HL-60/S4 treated with retinoic acid at 250 ng/mL for 4 days and 3 days (cell line): ENCODE results near the gene DNAJC7.

ENCODE experiments used
- in situ Hi-C: fragments of 300-500 bp; cut with MboI; formaldehyde crosslinking; loops from 2 replicates; pipeline ENCODE4 v1.7.0; 2022; ENCODE audit warnings: low sequenced_read_pairs

The DNAJC7 gene, protein sequence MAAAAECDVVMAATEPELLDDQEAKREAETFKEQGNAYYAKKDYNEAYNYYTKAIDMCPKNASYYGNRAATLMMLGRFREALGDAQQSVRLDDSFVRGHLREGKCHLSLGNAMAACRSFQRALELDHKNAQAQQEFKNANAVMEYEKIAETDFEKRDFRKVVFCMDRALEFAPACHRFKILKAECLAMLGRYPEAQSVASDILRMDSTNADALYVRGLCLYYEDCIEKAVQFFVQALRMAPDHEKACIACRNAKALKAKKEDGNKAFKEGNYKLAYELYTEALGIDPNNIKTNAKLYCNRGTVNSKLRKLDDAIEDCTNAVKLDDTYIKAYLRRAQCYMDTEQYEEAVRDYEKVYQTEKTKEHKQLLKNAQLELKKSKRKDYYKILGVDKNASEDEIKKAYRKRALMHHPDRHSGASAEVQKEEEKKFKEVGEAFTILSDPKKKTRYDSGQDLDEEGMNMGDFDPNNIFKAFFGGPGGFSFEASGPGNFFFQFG

DNA sequence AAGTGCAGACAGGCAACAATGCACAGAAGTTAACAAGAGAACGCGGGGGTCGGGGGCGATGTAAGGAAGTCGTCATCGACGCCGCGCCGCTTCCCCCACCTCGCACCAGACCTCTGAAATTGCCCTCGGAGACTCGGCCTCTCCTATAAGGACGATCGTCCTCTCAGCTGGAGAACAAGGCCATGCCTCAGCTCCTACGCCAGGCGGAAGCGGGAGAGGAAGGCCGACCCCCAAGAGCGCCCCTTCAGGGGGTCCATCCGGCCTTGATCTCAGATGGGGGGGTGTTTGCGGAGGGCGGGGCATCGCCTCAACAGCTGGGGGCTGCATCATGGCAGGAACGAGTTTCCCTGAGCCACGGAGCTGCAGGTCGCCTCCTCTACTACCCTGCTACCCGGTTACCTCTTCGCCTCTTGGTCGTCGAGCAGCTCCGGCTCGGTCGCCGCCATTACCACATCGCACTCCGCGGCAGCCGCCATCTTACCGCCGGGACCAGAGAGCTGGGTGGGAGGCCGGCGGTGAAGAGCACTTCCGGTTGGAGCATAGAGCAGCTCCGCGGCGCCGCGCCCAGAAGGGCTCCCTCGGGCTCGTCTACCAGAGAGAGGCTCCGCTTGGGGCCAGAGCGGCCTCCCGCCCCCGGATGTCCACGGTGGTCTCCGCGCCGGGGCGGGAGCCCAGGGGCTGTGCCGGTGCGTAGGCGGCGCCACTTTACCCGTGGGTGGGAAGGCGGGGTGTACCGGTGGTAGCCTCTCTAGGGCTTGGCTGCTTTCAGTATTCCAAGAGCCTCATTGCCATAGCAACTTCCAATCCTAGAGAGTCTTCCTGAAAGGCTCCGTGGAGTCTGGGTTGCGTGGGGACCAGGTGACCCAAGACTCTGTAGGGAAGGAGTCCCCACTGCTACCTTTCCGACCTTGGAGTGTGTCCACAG, at the start of gene DNAJC7:
Gene DNAJC7, minus strand, starts transcription at position 499 of the 925 bp plus-strand sequence. Its CDS starts 23 bp downstream, at position 476.
- in situ Hi-C loops, result no loop called here

DNA sequence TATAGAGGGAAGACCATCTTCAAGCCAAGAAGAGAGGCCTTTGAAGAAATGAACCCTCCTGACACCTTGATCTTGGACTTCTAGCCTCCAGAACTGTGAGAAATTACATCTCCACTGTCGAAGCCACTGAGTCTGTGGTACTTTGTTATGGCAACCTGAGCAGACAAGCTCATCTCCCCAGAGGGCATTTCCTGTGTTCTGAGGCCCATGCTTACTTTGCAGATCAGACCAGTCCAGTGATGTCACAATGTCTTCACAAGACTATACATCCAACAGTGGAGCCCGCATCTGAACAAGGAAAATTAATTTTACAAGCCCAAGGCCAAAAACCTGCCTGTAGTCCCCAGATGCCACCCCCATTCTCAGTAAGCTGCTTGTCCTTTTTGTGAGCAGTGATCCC, 48.0 kb upstream of the DNAJC7 start:
- in situ Hi-C loops, result no loop called here

DNA sequence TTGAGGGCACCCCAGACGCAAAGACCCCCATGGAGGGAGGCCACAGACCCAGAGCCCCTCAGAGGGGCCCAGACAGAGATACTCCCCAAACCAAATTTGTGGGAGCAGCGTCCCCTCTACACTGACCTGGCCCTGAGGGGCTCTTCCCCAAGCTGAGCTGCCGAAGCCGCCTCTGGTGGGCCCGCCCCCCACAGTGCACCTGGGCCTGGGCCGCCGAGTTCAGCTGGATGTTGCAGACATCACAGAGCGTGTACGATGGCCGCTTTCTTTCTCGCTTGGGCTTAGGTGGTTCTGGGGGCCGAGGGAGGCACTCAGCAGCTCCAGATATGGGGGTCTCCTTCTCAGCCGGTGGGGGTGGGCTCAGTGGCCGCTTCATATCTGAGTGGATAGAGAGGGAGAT, 45.4 kb upstream of the DNAJC7 start:
- in situ Hi-C loops, result no loop called here

DNA sequence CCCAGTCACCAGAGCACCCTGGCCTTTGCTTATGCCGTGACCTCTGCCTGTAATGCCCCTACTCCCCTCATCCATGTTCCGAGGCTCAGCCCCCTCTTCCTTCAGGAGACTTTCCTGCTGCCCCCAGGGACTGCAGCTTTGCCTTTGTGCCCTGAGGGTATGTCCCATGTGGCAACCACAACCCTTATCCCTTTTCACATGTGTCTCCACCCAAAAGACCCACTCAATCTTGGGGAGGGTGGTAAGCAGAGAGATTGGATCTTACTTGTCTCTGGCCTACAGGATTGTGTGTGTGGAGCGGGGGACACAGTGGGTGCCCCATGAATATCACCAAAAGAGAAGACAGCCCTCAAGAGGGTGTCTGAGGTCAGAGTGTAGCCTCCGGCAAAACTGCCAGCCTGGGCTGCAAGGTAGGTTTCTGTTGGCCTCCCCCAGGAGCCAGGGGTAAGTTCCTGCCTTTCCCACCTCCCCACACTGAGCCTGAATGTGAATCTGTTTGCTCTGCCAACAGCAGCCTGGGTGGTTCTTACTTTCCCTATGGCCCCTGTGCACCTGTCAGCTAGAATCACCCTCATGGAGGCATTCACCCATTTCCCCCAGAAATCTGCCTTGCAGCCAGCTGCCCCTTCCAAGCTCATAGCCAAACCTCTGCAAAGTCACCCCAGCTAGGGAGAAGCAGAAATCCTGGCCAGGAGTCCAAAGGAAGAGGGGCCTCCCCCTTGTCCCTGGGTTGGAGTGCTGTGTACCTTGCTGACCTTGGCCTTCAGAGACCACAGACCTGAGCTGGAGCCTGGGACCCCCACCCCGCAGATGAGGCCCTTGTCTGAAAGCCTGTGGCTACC, 44.6 kb upstream of the DNAJC7 start:
- in situ Hi-C loops, result no loop called here

DNA sequence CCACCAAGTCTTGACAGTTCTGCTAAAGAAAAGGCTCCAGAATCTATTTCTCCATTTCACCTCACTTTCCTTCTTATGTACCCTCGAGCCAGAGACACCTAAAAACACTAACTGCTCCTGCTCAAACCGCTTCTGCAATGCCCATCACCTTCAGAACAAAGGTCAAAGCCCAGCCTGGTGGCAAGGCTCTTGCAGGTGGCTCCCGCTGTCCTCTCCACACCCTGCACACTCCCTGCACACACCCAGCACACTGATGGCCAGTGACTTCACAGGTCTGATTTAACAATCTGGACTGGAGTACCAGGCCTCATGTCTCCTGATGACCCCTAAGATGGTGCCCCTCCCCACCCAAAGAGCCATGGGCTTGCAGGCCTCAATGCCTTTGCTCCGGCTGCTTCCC, 43.0 kb upstream of the DNAJC7 start:
- in situ Hi-C loops, result no loop called here

DNA sequence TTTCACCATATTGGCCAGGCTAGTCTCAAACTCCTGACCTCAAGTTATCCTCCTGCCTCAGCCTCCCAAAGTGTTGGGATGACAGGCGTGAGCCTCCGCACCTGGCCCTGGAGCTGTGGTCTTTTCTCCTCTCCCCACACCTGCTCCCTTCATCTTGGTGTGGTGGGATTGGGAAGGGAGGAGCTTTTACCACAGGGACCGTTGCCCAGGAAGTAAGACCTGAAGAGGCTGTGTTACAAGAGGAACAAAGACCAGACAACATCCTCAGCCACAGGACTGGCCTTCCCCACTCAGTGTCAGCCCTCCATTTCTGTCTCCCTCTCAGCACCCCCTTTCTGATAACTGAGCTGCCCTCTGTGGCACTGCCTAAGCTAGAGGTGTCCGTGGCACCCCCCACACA, 42.6 kb upstream of the DNAJC7 start:
- in situ Hi-C loops, result no loop called here

DNA sequence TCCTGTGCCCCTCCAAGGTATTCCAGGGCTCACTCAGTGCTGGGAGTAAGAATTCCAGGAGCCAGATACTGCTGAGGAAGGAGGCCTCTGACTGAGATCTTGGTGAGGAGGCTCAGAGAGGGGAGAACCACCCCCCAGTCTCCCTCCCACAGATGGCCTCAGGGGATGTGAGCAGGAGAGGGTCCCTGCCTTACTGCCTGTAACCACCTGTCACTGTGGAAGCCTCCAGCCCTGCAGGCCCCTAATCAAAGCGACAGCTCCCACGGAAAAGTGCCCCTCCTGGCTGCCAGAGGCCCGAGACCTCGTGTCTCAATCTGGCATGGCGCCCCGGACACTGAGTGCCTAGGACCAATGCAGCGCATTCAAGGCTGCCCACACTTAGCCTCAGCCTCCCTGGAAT, 40.8 kb upstream of the DNAJC7 start:
- in situ Hi-C loops, result no loop called here

DNA sequence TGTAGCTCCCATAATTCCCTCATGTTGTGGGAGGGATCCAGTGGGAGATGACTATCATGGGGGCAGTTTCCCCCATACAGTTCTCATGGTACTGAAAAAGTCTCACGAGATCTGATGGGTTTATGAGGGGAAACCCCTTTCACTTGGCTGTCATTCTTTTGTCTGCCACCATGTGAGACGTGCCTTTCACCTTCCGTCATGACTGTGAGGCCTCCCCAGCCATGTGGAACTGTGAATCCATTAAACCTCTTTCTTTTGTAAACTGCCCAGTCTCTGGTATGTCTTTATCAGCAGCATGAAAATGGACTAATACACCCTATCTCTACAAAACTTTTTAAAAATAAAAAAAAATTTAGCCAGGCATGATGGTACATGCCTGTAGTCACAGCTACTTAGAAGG, 39.4 kb upstream of the DNAJC7 start:
- in situ Hi-C loops, result no loop called here

DNA sequence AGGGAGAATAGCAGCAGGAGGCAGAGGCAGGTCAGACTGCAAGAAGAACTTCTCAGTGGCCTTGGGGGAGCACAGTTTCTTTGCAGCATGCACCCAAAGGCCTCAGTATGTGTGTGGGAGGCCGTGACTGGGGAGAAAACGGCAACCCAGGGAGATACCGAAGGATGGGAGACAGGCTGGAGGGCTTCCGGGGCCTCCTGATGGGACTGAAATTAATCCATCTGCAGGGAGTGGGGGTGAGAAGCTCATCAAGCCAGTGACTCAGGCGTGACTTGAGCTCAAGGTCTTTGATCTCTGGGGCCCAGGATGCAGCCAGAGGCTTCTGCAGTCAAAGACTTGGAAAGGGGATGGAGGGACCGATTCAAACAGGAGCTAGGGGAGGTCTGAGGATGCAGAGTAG, 38.3 kb upstream of the DNAJC7 start:
- in situ Hi-C loops, result no loop called here

DNA sequence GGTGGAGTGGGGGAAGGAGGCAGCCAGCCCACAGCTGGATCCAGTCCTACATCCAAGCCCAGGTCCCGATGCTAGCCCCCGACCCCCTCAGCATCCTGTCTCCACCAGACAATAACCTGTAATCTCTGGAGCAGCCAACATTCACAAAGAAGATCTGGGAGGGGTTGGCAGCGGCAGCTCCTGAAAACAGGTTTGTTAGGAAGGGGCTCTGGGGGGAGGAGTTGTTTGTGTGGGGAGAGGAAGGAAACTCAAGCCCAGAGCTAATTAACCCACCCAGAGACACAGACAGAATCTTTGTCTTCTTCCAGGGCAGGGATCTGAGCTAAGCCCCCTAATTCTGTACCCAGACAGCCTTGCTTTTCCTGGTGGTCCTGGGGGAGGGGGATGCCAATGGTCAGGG, 37.8 kb upstream of the DNAJC7 start:
- in situ Hi-C loops, result no loop called here

DNA sequence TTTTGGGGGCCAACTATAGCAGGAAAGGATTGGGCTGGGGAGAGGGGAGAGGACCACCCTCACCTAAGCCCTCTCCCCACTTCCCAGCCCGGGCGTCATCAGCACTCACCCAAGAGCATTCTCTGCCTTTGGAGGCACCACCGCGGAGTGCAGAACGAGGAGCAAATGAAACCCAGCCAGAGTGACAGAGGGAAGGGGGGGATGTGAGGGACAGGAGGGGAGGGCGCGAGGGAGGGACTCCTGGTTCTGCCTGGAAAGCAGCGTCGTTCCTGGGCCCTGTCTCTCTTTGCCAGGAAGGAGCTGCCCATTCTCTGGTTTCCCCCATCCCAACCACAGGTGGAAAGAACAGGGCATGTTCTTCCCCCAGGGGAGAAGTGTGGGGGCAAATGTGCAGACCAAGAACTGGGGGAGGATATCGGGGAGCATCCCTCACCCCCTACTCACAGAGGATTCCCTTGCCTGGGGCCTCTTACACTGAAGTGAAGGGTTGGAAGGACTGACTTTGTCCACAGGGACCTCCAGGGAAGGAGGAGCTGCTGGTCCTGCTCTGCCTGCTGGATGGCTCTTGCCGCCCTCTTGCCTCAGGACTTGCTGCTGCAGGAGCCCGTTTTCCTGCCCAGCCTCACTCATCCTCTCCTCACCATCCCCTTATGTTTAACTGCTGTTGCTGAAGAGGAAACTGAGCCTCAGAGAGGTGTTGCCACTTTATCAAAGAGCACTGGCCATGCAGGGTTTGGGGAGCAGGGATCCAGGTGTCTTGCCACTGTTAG, 36.7 kb upstream of the DNAJC7 start:
- in situ Hi-C loops, result no loop called here

DNA sequence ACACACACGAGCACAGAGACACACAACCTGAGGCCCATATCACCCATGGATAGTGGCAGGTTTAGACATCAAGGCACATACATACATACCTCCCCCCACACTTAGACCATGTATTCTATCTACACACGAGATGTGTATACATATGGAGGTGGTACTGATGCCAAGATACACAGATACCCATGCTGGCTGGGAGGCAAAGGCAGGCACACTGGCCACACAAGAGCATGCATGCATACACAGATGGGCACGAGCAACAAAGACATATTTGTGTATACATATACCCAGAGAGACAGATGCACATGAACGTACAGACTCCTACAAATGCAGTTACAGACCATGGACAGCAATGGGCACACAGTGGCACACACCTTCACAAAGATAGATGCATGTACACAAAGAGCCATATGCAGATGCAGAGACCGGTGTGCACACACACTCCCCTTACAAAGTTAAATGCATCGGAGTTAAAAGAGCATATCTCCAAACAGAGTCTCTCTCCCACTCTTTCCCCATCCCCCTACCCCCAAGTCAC, 35.2 kb upstream of the DNAJC7 start:
- in situ Hi-C loops, result no loop called here

DNA sequence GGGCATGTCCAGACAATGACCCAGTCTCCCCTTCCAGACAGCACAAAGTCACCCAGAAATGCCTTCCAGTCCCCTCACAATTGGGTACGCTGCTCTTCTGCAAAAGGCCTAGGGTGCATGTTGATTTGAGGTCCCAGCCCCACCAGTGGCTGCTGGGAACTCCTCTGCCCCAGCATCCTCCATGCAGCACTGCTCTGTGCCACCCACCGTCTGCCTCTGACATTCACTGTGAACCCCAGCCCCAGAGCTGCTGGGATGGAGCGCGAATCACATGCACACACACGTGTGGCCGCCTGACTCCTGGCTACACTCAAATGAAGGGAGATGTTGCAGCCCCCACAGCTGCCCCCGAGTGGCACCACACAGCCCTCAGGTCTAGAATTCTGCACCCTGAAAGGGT, 34.4 kb upstream of the DNAJC7 start:
- in situ Hi-C loops, result no loop called here

DNA sequence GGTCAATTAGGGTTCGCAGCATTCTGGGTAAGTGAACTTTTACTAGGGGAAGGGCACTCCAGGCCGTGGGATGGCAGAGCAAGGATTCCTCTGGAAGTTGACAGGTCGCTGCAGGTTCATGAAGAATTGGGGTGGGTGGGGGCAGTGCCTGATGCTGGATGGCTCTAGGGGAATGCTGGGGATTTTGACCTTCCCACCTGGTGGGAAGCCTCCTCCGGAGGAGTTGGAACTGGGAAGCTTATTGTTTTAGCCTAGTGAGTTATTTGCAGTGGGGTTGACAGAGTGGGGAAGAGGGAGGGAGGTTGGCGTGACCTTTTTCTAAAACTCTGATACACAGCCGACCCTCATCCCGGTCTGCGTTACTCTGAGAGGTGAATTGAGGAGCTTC, 33.8 kb upstream of the DNAJC7 start:
- in situ Hi-C loops, result no loop called here

DNA sequence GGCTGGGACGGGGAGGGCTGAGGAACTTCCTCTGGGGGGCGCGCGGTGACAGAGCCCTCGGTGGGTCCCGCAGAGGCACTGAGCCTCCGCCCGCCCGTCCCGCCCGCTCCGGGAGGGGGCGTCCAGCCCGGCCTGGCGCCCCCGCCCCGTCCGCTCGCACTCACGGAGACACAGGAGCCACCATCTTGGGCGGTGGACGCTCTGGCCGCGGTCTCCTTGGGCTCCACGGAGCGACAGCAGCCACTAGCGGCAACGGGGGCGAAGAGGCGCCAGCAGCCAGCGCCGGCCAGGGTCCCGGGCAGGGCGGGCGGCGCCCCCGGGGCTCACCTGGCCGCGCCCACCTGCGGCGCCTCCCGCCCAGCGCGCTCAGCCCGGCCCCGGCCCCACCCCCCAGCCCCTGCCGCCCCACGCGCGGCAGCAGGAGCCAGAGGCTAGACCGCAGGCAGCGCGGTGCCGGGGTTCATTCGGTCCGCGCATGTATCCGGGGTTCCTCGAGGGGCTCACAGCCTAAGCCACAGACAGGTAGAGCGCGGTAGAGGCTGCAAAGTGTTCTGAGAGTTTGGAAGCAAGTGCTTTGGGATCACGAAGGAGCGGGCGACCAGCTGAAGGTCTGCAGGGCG, 33.3 kb upstream of the DNAJC7 start, which contains the start of gene C17orf113:
Gene C17orf113, minus strand, starts transcription at position 209 of the 620 bp plus-strand sequence. CDS start 7,225 bp downstream, outside the sequence.
- in situ Hi-C loops, result no loop called here

DNA sequence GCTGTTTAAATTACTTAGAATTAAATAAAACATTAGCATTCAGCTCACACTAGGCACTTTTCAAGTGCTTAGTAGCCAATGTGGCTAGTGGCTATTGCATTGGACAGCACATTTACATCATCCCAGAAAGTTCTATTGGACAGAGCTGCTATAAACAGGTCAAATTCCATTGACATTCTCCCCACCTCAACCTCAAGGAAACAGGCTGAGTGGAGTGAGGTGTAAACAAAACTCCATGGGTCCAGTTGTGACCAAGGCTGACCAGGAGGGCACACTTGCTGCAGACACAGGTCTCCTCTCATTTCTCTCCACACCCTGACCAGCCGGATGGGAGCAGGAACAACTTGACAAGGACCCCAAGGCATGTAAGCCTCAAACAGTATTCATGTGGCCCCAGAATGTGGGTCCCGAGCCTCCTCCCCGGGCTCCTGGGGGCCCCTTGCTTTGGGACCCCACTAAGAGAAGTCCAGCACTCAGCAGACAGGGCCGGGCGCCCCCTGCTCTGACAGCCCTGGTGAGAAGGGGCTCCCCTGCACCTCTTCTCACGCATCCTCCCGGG, 32.7 kb upstream of the DNAJC7 start:
- in situ Hi-C loops, result no loop called here

DNA sequence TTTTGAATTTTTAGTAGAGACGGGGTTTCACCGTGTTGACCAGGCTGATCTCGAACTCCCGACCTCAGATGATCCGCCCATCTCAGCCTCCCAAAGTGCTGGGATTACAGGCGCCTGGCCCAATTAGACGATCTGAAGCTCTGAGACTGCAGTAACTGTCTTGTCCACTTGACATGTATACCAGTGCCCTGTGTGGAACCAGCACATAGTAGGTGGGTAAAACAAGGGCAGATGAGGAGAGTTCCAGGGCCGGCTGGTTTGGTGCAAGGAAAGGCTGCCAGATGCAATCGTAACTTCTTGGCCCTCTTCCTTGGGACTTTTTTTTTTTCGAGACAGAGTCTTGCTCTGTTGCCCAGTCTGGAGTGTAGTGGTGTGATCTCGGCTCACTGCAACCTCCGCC, 30.1 kb upstream of the DNAJC7 start:
- in situ Hi-C loops, result no loop called here

DNA sequence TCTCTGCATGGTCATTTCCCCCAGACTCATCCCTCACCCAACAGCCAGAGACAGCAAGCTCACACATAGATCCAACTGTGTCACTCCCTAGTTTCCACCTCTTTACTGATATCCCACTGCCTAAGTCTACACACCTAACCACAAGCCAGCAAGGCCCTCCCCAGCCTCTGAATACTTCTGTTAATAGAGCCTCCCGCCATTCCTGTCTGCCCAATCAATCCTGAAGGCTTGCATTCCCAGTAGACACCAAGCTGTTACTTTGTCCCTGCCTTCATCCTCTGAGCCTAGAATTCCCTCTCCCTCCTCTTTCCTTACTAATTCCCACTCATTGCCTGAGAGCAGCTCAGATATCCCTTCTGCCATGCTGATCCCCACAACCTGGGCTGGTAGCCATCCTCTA, 28.5 kb upstream of the DNAJC7 start:
- in situ Hi-C loops, result no loop called here
